Nephron progenitor cell (in vitro differentiated cells): Measurements from ENCODE around the gene CT55.
A peak's percentile ranks its signal among the peaks of the same experiment; 100 is the strongest.
"Not testable (repeated sequence)": the region's sequence is repeated elsewhere in the genome, so short reads cannot be mapped to it uniquely, and the experiment has no call there.

Source experiments
- DNase-seq: peaks from one replicate; pipeline ENCODE4 v3.0.0; 2021
- H3K27ac Mint-ChIP-seq: 2 replicates; pipeline ENCODE4 v1.8.0; 2021; ENCODE audit warnings: mild to moderate bottlenecking, moderate library complexity, mixed read lengths
- H3K27me3 Mint-ChIP-seq: 2 replicates; pipeline ENCODE4 v1.8.0; 2021; ENCODE audit warnings: mild to moderate bottlenecking, low read depth, mixed read lengths; ENCODE audit not compliant: poor library complexity
- H3K36me3 Mint-ChIP-seq: 2 replicates; pipeline ENCODE4 v1.8.0; 2021; ENCODE audit warnings: low read depth, mixed read lengths
- H3K4me1 Mint-ChIP-seq: 2 replicates; pipeline ENCODE4 v1.8.0; 2021; ENCODE audit warnings: mixed read lengths
- H3K4me3 Mint-ChIP-seq: 2 replicates; pipeline ENCODE4 v1.8.0; 2021; ENCODE audit warnings: mild to moderate bottlenecking, moderate library complexity, mixed read lengths
- H3K9me3 Mint-ChIP-seq: 2 replicates; pipeline ENCODE4 v1.8.0; 2021; ENCODE audit warnings: mild to moderate bottlenecking, moderate library complexity, mixed read lengths
- TF ChIP-seq, protein P1 (sequence below): fragments of 200-600 bp; sonication (generic); IDR thresholded peaks from 2 replicates; pipeline ENCODE4 v1.5.0; 2021; ENCODE audit warnings: antibody characterized with exemption

CT55 gene

GRCh38 chrX:135170877-135171519 lies at the start of gene CT55:
Gene CT55 (minus strand): TSS chrX:135171398. CDS start chrX:135171171, 227 bp downstream.
- H3K36me3 Mint-ChIP-seq = no peaks in the 10 kb centered on the region
- H3K27ac Mint-ChIP-seq = no peak within 1 kb of the TSS
- TF ChIP-seq, protein P1, sequence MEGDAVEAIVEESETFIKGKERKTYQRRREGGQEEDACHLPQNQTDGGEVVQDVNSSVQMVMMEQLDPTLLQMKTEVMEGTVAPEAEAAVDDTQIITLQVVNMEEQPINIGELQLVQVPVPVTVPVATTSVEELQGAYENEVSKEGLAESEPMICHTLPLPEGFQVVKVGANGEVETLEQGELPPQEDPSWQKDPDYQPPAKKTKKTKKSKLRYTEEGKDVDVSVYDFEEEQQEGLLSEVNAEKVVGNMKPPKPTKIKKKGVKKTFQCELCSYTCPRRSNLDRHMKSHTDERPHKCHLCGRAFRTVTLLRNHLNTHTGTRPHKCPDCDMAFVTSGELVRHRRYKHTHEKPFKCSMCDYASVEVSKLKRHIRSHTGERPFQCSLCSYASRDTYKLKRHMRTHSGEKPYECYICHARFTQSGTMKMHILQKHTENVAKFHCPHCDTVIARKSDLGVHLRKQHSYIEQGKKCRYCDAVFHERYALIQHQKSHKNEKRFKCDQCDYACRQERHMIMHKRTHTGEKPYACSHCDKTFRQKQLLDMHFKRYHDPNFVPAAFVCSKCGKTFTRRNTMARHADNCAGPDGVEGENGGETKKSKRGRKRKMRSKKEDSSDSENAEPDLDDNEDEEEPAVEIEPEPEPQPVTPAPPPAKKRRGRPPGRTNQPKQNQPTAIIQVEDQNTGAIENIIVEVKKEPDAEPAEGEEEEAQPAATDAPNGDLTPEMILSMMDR = no peak
- no peak for DNase-seq
- H3K9me3 Mint-ChIP-seq = peaks cover 45% of the 10 kb centered on the region
- no peaks in the 10 kb centered on the region for H3K4me1 Mint-ChIP-seq
- peaks cover 8% of the 10 kb centered on the region for H3K27me3 Mint-ChIP-seq
- H3K4me3 Mint-ChIP-seq = no peak within 1 kb of the TSS

DNA sequence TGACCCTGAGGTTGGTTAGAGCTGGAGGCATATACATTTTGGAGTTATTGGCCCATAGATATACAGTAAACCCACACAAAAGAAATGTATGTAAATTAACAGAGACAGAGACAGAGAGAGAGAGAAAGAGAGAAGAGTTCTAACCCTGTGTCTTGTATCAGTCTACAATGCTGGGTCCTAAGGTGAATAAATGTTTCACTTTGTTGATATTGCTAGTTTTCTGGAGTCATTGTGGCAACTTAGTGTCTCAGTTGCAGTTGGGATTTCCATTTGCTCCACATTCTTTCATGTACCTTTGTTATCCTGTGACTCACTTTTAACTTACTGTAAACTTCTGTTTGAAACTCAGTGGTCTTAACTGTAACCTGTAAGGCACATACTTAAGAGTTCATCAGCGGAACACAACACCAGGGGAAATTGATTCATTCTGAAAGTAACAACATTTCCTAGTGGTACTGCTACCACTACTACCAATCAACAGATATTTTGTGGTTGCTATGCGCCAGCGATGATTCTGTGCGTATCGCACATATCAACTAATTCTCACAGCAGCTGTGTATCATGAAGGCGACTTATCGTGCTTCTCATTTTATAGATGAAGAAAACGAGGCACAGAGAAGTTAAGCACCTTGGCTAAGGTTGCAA lies 42.1 kb upstream of the CT55 start:
- H3K27me3 Mint-ChIP-seq = peaks cover 12% of the 10 kb centered on the region
- DNase-seq = no peak
- no peaks in the 10 kb centered on the region for H3K36me3 Mint-ChIP-seq
- H3K9me3 Mint-ChIP-seq = peaks cover 38% of the 10 kb centered on the region
- no peak overlapping the region for H3K4me3 Mint-ChIP-seq
- H3K27ac Mint-ChIP-seq = no peak overlapping the region
- H3K4me1 Mint-ChIP-seq = no peaks in the 10 kb centered on the region
- TF ChIP-seq, protein P1 = no peak

- Mint-ChIP-seq H3K9me3 (peaks cover 73% of the 10 kb centered on the region), H3K27me3 (peaks cover 18% of the 10 kb centered on the region)
- TF ChIP-seq, protein P1 = peak; percentile 31
Measured at GRCh38 chrX:135206427-135206826, 35.2 kb upstream of the CT55 start.

DNA sequence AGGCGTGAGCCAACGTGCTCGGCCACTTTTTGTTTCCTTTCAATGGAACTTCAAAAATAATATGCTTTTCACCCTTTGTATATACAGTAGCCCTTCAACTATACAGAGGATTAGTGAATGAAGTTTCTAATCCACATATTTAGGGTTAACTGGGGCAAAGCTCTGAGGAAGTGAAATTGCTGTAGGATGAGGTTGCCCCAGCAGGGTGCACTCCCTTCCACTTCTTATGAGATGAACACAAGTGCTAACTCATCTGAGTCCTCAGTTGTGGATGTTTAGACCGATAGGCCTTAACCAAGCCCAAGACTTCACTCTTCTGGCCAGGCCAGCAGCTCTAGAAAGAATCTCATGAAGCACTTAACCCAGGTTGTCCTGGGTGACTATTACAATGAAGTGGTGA lies 29.1 kb upstream of the CT55 start:
- Mint-ChIP-seq H3K4me1 (no peaks in the 10 kb centered on the region), H3K27ac (no peak overlapping the region), H3K27me3 (peaks cover 7% of the 10 kb centered on the region), H3K4me3 (no peak overlapping the region), H3K9me3 (peaks cover 58% of the 10 kb centered on the region), H3K36me3 (no peaks in the 10 kb centered on the region)
- DNase-seq = no peak
- TF ChIP-seq, protein P1 = no peak

More at GRCh38 chrX:135206427-135206826, 35.2 kb upstream of the CT55 start:
- not testable (repeated sequence) for H3K4me3 Mint-ChIP-seq, H3K36me3 Mint-ChIP-seq, H3K27ac Mint-ChIP-seq, H3K4me1 Mint-ChIP-seq
- peak; percentile 12 for DNase-seq

- Mint-ChIP-seq H3K4me1 (no peaks in the 10 kb centered on the region), H3K4me3 (no peak overlapping the region), H3K27ac (no peak overlapping the region), H3K36me3 (no peaks in the 10 kb centered on the region), H3K27me3 (peaks cover 4% of the 10 kb centered on the region), H3K9me3 (peaks cover 60% of the 10 kb centered on the region)
- TF ChIP-seq, protein P1 = no peak
- DNase-seq = no peak
Measured at GRCh38 chrX:135194684-135195083, 23.5 kb upstream of the CT55 start.

DNA sequence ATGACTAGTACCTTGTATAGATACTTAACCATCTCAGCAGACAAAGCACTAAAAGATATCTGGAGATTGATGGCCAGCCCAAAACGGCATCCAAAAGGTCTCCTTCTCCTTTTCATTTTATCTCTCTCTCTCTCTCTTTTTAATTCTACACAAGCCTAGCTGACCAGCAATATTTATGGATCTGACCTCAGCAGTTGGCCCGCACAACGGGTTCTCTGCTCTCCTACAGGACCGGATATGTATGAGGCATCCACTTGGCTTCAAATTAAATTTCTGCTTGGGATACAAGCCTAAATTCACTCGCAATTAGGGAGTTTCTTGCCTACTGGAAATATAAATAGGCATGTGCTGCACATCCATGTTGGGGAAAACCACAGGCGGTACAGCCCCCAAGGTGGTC lies 22.5 kb upstream of the CT55 start:
- H3K4me1 Mint-ChIP-seq = no peaks in the 10 kb centered on the region
- H3K9me3 Mint-ChIP-seq = peaks cover 57% of the 10 kb centered on the region
- H3K36me3 Mint-ChIP-seq = no peaks in the 10 kb centered on the region
- no peak overlapping the region for H3K4me3 Mint-ChIP-seq
- no peak for DNase-seq
- peaks cover 4% of the 10 kb centered on the region for H3K27me3 Mint-ChIP-seq
- H3K27ac Mint-ChIP-seq = no peak overlapping the region
- TF ChIP-seq, protein P1 = no peak
